Measurements from ENCODE around the gene CLEC18B. TPM values are rescaled to one million over a fixed set of nuclear protein-coding genes. Genes with fewer than 3 reads are reported as not detected.

The CLEC18B gene
- total RNA-seq, 4 donors from 2014 or later = 0.69 TPM; not detected in 3

DNA sequence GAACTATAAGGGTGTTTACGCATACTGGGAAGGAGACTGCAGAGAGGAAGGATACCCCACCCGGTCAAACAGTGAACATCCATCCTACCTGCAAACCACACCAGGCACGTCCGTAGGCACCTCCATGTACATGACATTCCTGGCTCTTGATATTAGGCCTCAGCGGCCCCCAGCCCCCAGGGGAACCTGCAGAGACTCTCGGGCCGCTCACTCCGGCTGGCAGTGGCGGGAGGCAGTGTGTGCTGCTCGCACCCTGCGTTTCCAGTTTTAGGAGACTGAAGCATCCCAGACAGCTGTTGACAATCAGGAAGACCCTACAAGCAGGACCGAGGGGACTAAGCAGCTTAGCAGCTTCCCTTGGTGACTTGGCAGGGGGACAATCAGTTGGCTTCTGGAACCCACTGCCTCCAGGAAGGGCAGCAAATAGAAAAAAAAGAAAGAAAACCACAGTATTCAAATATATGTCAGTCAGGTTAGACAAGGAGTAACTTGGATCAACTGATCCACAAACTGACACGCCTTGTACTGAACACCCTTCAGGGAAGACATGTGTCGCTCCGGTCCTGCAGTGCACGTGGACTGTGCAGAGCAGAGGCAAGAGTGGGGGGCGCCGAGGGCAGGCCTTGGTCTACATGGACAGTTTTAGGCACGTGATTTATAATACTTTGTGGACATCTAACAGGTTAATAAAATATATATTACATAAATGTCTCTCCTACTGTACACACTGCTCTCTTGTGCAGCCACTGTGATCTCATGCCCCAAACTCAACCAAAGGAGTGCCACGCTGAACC, 29.9 kb upstream of the CLEC18B start:
- intact Hi-C loops (cut with DNase I; ENCODE audit: low total_unique reads) = no loop called here
- no peaks in the 10 kb centered on the region for H3K9me3 ChIP-seq
- no peak for TF ChIP-seq POLR2A (IDR thresholded peaks at IDR 0.05)
- TF ChIP-seq, protein P1, sequence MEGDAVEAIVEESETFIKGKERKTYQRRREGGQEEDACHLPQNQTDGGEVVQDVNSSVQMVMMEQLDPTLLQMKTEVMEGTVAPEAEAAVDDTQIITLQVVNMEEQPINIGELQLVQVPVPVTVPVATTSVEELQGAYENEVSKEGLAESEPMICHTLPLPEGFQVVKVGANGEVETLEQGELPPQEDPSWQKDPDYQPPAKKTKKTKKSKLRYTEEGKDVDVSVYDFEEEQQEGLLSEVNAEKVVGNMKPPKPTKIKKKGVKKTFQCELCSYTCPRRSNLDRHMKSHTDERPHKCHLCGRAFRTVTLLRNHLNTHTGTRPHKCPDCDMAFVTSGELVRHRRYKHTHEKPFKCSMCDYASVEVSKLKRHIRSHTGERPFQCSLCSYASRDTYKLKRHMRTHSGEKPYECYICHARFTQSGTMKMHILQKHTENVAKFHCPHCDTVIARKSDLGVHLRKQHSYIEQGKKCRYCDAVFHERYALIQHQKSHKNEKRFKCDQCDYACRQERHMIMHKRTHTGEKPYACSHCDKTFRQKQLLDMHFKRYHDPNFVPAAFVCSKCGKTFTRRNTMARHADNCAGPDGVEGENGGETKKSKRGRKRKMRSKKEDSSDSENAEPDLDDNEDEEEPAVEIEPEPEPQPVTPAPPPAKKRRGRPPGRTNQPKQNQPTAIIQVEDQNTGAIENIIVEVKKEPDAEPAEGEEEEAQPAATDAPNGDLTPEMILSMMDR (IDR thresholded peaks at IDR 0.05) = no peak
- H3K27me3 ChIP-seq = no peaks in the 10 kb centered on the region
- peaks cover 0 to 3% of the 10 kb centered on the region in 2 donors for H3K4me1 ChIP-seq
- no peaks in the 10 kb centered on the region for H3K36me3 ChIP-seq
- H3K27ac ChIP-seq = peak overlapping the region; percentile 77 to 81
- H3K4me3 ChIP-seq = no peak overlapping the region
- no peak for DNase-seq

GRCh38 chr16:74450236-74450635, 29.0 kb upstream of the CLEC18B start:
- no peaks in the 10 kb centered on the region for H3K9me3 ChIP-seq
- H3K27me3 ChIP-seq = no peaks in the 10 kb centered on the region
- H3K27ac ChIP-seq = peak overlapping the region; percentile 77 to 81
- H3K4me3 ChIP-seq = no peak overlapping the region
- H3K36me3 ChIP-seq = no peaks in the 10 kb centered on the region
- no peak for DNase-seq
- intact Hi-C loops (cut with DNase I; ENCODE audit: low total_unique reads) = no loop called here
- peaks cover 0 to 3% of the 10 kb centered on the region in 2 donors for H3K4me1 ChIP-seq
- no peak for TF ChIP-seq POLR2A (IDR thresholded peaks at IDR 0.05)
- TF ChIP-seq, protein P1 (IDR thresholded peaks at IDR 0.05) = no peak

- intact Hi-C loops (cut with DNase I; ENCODE audit: low total_unique reads) = no loop called here
- H3K36me3 ChIP-seq = no peaks in the 10 kb centered on the region
- no peak overlapping the region for H3K4me3 ChIP-seq
- TF ChIP-seq, protein P1 (IDR thresholded peaks at IDR 0.05) = no peak
- no peak for TF ChIP-seq POLR2A (IDR thresholded peaks at IDR 0.05)
- peak overlapping the region; percentile 77 to 81 for H3K27ac ChIP-seq
- no peaks in the 10 kb centered on the region for H3K27me3 ChIP-seq
- H3K9me3 ChIP-seq = no peaks in the 10 kb centered on the region
- peaks cover 0 to 3% of the 10 kb centered on the region in 2 donors for H3K4me1 ChIP-seq
- DNase-seq = peak; percentile 31 to 37
These were observed 28.2 kb upstream of the CLEC18B start for GRCh38 chr16:74449470-74449869.

DNA sequence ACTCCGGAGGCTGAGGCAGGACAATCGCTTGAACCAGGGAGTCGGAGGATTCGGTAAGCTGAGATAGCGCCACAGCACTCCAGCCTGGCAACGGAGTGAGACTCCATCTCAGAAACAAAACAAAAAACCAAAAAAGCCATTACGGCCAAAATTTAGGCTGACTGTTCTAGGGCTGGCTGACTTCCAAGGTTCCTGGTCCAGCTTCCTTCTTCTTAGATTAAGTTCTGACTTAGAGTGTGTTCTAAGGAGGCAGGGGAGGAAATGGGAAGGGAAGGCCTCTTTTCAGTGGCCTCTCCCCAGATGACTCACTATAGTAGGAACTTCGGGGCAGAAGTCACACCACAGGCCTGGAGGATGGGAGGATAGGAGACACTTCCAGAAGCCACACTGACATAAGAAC, 27.7 kb upstream of the CLEC18B start:
- Histone ChIP-seq H3K4me1 (peaks cover 0 to 3% of the 10 kb centered on the region in 2 donors), H3K36me3 (no peaks in the 10 kb centered on the region), H3K4me3 (no peak overlapping the region), H3K9me3 (no peaks in the 10 kb centered on the region), H3K27me3 (no peaks in the 10 kb centered on the region), H3K27ac (peak overlapping the region; percentile 77 to 81)
- peak; percentile 70 to 78 for DNase-seq
- TF ChIP-seq, protein P1 (IDR thresholded peaks at IDR 0.05) = no peak
- no peak for TF ChIP-seq POLR2A (IDR thresholded peaks at IDR 0.05)
- intact Hi-C loops (cut with DNase I; ENCODE audit: low total_unique reads) = no loop called here

DNA sequence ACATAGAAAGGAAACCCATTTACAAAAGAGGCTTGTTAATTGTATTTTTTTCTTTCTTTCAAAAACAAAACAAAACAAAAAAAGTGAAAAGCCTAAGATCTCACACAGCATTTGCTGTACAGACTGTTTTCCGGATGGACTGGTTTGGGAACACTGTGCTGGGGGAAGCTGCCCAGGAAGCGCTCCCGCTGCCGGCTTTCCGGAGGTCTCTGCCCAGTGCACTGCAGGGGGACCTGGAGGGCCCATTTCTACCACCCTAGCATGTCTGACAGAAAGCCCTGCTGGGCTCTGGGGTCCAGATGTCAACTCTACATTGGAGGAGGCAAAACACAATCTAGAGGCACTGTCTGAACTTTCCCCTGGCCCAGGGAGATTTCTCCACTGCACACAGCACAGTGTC, 26.3 kb upstream of the CLEC18B start:
- Histone ChIP-seq H3K36me3 (no peaks in the 10 kb centered on the region), H3K4me3 (no peak overlapping the region), H3K27ac (peak overlapping the region in 1 of 2 donors; percentile 81), H3K27me3 (no peaks in the 10 kb centered on the region), H3K4me1 (peaks cover 0 to 3% of the 10 kb centered on the region in 2 donors), H3K9me3 (no peaks in the 10 kb centered on the region)
- TF ChIP-seq, protein P1 (IDR thresholded peaks at IDR 0.05) = no peak
- TF ChIP-seq POLR2A (IDR thresholded peaks at IDR 0.05) = no peak
- intact Hi-C loops (cut with DNase I; ENCODE audit: low total_unique reads) = no loop called here
- DNase-seq = no peak
